GM19351 (cell line): ENCODE measurements around the gene CYP24A1.

Experiments
- ATAC-seq: cut with Tn5 transposase; IDR thresholded peaks from one replicate; pipeline ENCODE4 v1.9.1; 2021; ENCODE audit warnings: mild to moderate bottlenecking, moderate library complexity; ENCODE audit not compliant: unreplicated experiment

CYP24A1 gene

GRCh38 chr20:54158226-54158625, 15.6 kb downstream of the CYP24A1 start:
- ATAC-seq: no peak

DNA sequence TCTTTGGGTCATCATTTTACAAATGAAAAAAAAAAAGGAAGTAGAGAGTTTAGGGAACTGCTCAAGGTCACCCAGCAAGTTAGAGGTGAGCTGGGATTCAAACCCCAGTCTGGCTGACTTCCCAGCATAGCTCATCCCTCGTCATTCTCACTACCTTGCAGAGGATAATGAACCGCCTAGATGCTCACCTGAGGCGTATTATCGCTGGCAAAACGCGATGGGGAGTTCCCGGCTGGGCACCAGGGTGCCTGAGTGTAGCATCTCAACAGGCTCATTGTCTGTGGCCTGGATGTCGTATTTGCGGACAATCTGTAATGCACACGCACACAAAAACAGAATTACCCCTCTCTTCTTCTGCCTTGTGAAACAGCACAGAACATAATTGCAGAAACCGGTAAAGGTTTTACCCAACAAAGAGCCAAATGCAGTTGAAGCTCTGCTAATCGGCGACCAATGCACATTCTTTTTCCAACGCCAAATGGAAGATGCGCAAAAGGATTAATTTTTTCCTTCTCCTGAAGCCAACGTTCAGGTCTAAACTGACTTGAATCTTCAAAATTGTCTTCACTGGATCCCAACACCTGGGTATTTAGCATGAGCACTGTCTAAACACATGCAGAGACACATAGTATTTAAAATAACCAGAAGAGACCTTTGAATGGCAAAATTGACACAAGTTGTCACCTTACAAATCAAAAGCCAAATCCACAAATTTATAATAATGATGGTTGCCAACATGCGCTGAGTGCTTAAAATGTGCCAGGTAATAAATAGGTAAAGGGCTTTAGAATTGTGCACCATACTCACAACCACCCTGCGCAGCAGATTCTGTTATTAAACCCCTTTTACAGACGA, 16.6 kb downstream of the CYP24A1 start:
- ATAC-seq: no peak

DNA sequence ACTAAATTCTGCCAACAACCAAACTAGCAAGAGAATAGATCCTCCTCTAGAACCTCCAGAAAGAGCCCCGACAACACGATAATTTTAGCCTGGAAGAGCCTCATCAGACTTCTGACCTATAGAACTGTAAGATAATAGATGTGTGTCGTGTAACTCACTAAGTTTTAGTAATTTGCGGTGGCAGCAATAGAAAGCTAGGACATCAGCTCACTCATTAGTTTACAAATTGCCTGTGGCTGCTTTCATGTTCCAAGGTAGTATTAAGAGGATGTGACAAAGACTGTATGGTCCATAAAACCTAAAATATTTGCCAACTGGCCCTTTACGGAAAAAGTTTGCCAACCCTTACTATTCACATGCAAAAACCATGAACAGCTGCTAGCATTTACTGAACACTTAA, 17.3 kb downstream of the CYP24A1 start:
- ATAC-seq: no peak

DNA sequence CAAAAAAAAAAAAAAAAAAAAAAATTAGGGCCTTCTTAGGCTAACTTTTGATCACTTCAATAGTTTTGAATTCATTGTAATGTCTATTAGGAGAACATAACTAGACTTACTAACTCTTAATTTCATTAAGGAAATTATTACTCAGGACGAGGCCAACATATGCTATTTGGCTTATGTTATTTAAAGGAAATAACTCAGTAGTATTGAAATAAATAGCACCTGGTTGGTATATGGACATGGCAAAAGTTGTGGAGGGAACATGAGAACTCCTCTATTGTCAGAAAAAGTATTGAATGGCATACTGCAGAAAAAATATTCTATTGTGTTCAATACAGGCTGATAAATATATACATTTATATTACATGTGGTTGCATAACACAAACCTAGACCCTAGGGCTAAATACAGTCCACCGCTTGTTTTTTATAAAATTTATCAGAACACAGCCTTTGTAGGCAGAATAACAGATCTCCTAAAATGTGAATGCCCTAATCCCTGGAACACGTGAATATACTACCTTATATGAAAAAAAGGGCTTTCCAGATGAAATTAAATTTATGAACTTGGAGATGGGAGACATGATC, 18.0 kb downstream of the CYP24A1 start:
- ATAC-seq: no peak

DNA sequence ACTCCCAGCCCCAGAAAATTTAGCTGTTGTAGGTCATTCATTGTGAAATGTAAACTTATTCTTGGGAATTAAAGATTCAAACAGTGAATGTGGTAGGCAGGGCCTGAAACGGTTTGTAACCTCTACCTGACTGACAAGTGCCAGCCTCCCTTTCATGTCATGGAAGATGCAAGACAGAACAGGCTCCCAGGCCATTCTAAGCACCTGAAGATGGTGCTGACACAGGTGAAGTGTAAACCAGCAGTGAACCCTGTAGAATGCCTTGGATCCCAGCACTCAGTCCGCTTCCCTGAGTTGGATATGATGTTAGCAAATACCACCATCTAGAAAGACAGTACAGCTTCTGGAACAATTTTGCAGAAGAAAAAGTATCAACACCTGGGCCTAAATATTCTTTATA, 19.3 kb downstream of the CYP24A1 start:
- no peak for ATAC-seq

DNA sequence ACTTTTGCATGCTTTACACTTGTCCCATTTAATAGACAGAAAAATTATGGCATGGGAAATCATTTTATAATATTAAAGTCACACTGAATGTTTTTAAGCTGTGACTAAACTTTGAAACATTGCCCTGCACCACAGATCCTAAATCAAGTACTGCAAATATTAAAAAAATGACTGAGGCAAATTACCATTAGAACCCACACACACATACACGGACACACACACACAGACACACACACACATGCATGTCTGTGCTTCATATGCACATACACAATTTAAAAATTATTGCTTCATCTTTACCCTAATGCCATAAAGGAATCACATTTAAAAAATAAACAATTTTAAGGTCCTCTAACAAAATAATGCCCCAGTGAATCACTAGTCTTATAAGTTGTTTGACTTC, 19.9 kb downstream of the CYP24A1 start:
- no peak for ATAC-seq

- no peak for ATAC-seq
Observed at GRCh38 chr20:54153041-54153327, 20.8 kb downstream of the CYP24A1 start.

DNA sequence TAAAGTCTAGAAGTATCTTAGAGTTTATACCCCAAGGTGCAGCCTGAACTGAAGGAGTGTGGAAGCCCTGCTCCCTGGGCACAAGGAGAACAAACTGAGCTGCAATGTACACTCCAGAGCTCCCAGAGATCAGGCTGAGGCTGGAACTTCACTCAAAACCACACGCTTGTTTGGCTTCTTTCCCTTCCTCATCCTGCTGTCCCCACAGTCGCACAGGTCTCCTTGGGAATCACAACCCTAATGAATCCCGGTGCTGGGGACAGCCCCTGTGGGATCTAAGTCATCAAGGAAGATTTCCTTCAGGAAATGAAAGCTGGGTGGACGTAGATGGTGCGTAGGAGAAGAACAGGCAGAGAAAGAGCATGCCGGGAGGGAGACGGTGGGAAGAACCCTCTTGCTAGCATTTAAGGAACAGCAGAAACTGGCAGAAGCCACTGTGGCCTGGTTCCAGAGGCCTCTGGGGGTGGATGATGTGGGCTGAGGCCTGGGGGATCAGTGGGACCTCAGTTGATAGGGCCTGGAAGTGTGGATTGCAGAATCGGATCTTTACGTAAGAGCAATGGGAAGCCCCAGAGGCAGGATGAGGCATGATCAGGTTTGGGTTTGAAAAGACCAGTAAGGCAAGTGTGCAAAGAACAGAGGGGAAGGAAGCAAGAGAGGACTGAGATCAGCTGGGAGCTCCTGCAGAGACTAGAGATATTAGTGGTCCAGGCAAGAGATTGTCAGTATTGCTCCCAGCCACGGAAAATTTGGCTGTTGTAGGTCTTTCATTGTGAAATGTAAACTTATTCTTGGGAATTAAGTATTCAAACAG, 21.4 kb downstream of the CYP24A1 start:
- ATAC-seq: no peak

GRCh38 chr20:54151511-54152226, 22.1 kb downstream of the CYP24A1 start:
- no peak for ATAC-seq

DNA sequence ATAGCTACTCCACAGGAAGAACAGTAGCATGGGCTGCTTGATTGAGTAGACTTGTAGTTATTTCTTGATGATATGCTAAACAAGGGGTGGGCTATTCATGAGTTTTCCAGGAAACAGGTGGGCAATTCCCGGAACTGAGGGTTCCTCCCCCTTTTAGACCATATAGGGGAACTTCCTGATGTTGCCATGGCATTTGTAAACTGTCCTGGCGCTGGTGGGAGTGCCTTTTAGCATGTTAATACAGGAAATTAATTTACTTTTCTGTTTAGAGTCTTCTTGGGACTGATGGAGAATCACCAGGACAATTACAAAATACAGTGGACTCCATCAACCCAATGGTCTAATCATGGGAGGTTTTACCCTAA, 22.7 kb downstream of the CYP24A1 start:
- no peak for ATAC-seq

- no peak for ATAC-seq
Observed at GRCh38 chr20:54149765-54150264, 24.0 kb downstream of the CYP24A1 start.

DNA sequence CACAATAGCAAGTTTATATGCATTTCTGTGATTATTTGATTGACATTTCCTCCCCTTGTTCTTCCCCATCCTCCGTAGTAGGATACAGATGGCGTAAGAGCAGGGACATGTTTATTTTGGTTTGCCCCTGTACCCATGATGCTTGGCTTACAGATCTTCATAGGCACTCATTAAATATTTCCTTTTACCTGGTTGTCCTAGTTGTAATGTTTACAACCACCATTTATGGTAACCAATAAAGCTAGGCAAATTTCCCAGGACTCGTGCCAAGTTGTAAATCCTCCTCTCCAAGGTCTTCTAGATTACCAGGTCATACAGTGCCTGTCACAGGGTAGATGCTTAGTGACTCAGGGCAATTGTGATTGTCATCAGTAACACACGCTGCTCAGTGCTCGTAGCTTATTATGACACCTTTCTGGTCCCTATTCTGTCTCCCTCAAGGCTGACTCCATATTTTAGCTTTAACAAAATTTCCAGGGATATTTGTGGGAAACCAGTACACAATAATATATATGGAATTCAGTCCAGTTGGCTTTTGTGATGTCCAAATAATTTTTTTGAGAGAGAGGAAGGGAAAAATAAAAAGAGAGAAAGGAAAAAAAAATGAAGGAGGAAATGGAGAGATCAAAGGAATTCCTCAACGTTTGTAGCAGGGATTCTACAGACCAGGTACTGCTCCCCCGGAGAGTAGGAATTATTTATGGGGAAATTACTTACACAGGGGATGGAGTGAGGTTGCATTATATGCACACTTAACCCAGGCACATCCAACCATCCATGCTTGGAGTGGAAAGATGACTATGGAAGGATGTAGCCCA, 24.6 kb downstream of the CYP24A1 start:
- no peak for ATAC-seq

DNA sequence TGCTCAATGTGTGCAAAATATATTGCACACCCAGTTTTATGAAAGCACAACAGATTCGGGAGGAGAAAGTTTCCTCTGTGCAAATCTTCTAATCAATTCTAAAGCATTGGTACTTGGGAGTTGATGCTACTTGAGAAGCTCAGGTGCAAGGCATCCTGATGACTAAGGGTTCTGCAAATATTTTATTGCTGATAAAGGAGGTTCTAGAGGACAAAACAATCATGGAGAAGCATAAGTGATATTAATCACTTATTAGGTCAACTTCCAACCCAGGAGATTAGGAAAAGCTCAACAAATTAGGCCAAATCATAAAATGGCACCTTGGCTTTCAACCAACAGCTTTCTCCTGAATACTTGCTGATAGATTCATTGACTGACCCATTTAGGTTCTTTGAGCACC, 27.1 kb downstream of the CYP24A1 start:
- no peak for ATAC-seq

GRCh38 chr20:54144847-54145414, 28.9 kb downstream of the CYP24A1 start:
- ATAC-seq: no peak

- ATAC-seq: no peak
Observed at GRCh38 chr20:54140927-54141566, 32.7 kb downstream of the CYP24A1 start.

GRCh38 chr20:54140486-54140885, 33.3 kb downstream of the CYP24A1 start:
- ATAC-seq: no peak

DNA sequence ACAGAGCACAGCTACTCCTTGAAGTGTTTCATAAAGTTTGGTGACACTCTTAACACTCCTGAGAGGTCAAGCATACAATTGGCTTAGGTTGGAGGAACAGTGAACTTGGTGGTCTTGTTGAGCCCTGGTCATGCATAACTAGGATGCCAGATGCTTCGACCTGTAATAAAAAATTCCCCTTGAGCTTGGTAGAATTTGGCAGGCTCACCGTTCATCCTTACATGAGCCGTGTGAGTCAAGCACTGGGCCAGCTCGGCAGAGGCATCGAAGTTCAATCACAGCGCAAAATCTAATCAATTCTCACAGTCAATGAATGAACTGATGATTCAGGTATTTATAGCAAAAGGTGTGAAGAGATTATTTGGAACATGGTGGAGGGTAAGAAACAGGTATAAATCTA, 33.7 kb downstream of the CYP24A1 start:
- ATAC-seq: no peak

- ATAC-seq: no peak
Observed at GRCh38 chr20:54139188-54139587, 34.6 kb downstream of the CYP24A1 start.

DNA sequence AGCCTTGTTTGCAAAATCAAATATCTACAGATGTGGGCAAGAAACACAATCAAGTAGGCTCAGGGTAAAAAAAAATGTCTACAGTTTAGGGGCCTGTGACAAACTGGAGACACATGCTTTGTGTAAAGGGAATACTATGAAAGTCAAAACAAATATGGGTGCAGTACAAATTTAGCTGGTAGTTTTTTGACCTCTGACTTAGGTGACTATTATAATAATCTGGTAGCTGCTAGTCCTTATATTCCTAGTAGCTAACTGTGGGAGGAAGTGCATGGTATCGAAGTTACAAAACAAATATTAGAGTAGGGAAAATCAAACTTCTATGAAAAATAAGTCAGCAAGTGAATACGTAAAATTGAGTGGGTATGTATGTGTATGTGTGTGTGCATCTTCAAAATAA, 35.4 kb downstream of the CYP24A1 start:
- ATAC-seq: no peak

- ATAC-seq: no peak
Observed at GRCh38 chr20:54137115-54137514, 36.7 kb downstream of the CYP24A1 start.
